SHP77 treated with DMSO at 0.1 percent for 48 hours (cell line): ENCODE data around the gene HDAC7.
"Not testable (repeated sequence)": the region's sequence is repeated elsewhere in the genome, so short reads cannot be mapped to it uniquely, and the experiment has no call there.

Experiments used
- DNase-seq: peaks from one replicate; lab custom pipeline; 2025; lab: John Stamatoyannopoulos, UW

The HDAC7 gene

DNA sequence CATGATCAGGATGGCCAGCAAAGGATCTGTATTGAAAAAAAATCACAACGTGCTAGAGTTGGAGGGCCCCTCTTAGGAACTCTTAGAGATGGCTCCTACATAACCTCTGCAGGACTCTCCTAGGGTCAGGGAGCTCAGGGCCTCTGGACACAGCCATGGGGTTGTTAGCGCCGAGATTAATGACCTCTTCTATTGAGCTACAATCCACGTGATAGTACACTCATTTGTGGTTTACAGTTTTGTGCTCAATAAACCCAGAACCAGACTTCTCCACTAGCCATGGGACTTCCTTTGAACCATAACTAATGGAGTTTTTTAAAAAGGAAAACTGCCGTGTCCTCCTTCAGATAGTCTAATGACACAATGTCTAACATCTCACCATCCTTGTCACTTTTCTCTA, 29.6 kb upstream of the HDAC7 start:
- DNase-seq = no peak

DNA sequence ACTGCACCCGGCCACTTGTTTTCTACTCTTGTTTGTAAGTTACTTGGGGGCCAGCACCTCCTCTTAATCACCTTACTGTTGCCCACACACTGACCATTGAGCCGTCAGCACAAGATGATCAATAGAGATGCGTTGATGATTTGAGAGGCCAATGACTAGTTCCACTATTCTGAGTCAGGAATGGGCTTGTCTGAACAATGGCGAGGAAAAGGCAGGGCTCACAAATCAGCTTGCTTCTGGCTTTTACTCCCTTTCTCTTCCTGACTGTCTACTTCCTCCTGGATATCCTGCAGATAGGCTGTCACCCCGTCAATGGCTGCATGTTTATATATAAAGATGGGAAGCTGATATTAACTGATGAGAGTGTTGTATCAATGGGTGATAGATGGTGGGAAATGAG, 29.1 kb upstream of the HDAC7 start:
- DNase-seq = no peak

DNA sequence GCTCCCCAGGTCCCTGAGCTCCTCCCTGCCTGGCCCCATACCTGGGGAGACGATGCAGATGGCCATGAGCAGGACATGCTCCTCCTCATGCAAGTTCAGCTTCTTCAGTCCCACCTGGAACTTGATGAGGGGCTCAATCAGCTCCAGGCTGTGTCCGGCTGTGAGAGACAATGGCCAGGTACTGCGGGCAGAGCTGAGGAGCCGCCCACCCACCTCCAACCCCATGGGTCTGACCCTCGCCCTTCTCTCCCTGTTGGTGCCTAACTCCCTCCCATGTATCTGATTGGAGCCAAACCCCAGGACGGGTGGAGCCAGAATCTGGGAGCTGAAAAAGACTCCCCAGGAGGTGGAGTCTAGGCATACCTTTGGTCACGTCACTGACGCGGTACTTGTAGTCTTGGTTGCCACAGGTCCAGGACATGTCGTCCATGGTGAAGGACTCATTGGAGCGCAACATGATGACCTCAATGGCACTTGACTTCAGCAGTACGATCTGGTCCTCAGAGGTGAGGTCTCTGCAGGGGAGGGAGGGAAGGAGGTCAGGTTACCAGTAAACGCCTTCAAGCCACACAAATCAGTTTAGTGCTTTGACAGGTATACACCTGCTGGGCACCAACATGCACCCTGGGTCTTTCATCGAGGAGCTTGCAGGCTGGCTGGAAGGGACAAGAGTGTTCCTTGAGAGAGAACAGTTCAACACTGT, 26.7 kb upstream of the HDAC7 start:
- no peak for DNase-seq

DNA sequence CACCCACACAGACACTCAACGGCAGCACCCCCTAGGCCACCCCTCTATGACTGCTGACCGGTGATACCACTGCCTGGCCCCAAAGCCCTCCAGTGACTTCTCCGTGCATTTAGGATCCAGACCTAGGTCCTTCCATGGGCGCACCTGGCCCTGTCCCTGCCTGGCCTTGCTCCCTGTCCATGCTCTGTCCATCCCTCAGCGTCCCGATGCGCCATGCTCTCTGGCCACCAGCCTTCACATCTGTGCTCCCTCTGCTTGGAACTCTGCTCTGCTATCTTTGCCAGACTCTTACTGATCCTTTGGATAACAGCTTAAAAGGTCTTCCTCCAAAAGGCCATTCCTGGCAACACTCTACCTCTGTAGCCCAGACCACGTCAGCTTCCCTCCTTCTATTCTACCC, 25.4 kb upstream of the HDAC7 start:
- DNase-seq = no peak

DNA sequence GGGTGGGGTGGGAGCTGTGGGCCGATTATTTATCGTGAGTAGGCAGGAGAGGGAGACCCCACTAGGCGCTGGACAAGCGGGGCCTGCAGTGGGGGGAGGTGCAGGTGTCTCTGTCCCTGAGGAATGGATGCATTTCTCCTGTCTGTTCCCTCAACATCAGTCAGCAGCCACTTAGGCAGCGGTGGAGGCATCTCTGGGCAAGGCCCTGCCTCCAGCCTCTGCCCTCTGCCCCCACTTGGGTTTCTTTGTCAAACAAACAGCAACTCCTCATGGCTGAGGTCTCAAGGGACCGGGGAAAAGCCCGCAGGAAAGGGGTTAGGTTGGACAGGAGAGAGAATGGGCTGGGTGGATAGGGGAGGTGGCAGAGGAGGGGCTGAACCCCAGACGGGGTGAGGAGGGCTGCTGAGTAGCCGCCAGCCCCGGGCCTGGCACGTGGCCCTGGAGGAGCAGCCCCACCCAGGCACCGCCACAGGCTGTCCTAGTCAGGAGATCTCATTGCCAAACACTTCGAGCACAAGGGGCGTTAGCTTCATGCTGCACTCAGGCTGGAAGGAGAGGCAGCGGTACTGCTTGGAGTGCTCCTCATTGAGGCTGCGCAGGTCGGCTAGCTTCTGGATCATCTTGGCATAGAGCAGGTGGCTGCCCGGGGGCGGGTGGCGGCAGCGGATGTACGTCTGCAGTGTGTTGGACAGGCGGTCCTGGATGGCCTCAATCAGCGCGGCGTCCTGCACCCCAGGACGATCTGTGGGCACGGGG, 24.7 kb upstream of the HDAC7 start:
- DNase-seq = no peak

DNA sequence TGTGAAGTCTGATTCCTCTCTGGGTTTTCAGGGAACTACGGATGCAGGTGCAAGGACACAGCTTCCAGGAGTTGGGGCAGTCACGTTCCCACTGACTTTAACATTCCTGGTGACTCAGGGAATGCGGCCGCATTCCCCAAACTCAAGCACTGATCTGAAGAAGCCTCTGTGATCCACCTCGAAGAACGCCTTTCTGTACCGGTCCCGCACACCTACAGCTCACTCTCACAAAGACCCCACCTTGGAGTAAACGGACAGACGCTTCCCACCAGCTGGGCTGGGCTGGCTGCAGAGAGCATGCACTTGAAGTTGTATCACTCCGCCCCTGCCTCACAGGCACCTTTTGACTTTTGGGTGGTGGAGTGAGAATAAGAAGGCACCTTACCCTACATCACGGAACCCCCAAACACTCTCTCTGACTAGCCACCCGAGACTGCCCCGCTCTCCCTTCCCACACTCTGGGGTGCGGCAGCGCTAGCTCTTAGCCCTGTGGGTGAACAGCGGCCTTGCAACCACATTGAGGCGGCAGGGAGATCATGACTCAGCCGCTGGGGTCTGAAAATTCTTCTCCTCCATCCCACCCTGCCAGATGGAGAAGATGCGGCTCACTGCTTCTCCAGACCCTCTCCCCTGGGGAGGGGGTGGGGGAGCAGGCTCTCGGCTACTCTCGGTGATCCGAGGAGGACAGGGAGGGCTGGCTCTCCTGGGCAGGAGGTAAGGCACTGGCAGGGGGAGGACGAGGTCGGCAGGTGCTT, 23.7 kb upstream of the HDAC7 start:
- DNase-seq = no peak

- not testable (repeated sequence) for DNase-seq
Measured at GRCh38 chr12:47842543-47842942, 22.8 kb upstream of the HDAC7 start.

GRCh38 chr12:47841910-47842309, 22.2 kb upstream of the HDAC7 start:
- DNase-seq = no peak

DNA sequence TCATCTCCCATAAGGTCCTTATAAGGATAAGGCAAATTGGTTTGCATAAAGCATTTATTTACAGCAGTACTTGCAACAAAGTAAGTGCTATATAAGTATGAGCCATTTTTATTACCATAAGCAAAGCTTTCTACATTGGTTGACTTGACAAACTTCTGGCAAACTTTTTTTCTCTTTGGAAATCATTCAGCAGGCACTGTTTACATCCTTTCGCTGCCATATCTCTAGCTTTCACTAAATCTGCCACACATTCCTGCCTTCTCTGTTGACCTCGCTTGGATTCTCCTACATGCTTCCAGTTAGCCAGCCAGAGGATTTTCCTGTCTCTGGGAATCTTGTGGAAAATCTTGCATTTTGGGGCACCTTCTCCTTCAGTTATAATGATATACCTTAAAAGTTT, 21.8 kb upstream of the HDAC7 start:
- DNase-seq = no peak

DNA sequence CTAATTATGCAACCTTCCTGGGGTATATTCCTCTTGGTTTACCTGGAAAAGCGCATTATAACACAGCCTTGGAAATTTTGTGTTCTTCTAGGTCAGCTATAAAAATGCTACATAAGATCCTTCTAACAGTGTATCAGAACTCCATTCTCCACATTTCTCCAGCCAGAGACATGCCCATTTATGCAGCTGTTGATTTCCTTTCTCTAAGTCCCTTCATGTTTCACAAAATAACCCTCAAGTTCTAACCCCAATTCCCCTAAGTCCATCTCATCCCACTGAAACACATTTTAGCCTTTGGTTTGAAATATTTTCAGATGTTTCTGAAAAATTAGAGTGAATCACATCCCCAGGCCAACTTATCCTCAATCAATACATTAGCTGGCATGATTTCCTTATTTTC, 20.9 kb upstream of the HDAC7 start:
- no peak for DNase-seq

DNA sequence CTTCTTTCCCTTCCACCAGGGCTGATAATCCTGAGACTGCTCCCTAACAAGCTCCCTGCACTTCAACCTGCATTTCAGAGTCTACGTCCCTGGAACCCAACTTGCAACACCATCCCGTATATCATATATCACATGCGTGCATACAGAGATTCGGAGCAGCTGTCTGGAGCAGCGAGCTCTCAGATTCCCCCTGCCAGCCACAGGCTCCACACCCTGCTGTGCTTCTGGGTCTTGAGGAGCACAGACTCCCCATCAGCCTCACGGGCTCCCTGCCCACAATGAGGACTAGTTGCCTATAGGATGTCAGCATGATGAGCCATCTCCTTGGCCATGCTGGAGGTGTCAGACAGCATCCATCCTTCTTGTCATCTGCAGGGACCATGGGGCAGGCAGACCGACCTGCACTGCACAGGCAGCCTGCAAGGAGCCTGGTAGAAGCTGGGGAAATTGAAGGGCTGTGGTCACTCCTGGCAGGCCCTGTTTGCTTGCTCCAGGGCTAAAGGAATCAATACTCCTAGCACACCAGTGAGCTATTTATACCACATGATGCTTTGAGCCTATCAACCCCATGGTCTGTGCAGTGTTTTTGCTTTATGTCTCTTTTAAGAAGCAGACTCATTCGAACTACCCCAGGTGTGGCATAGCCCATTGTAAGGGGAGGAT, 19.6 kb upstream of the HDAC7 start:
- DNase-seq = no peak

- DNase-seq = no peak
Measured at GRCh38 chr12:47838286-47838931, 18.7 kb upstream of the HDAC7 start.

DNA sequence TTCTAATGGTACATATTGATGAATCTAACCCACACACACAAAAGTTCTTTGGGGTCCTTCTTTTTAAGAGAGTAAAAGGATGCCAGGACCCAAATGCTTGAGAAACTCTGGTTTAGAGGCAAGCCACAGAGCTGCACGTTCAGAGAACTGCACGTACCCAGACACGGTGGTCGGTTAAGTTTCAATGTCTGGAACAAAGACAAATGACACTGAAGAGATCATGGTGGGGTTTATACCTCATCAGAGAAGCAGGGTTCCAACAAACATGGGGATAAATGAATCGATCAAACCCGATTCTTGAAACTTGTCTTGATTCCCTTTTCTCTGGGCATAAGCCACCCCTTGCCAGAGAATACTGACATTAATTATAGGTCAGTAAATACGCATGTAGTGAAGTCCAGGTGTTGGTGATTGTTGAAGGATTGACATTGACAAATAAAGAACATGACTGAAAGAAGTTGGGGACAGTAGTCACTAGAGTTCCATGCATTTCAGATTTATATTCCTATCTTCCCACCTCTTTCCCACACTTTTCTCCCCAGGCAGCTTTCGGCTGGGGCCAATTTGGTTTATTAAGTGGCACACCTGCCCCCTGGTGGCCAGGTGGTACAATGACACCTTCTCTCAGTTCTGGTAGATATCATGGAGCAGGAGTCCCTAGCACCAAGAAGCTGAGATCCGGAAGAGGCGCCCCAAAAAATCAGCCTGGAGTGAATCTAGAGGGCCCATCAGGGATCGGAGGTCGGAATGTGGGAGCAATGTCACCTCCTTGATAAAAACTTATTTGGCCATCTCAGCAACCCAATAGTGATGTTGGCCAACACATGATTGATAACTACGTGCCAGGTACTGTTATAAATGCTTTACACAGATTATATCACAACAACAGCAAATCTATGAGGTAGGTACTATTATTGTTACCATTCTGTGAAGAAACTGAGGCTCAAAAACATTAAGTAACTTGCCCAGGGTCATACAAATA, 17.8 kb upstream of the HDAC7 start:
- peak; percentile 30 for DNase-seq

DNA sequence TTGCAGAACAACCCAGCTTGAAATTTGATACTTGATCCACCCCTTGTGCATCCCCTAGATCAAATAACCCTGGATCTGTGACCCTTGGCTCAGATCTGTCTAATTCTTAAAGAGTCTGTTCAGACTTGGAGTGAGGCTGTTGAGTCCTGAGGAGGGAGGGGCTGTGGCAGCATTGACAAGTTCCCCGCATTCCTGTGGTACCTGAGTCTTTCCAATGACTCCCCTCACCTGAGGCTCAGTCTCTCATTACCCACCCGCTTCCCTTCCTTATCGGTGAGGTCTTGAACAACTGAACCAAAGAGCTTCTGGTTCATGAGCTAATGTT, 16.1 kb upstream of the HDAC7 start:
- no peak for DNase-seq

DNA sequence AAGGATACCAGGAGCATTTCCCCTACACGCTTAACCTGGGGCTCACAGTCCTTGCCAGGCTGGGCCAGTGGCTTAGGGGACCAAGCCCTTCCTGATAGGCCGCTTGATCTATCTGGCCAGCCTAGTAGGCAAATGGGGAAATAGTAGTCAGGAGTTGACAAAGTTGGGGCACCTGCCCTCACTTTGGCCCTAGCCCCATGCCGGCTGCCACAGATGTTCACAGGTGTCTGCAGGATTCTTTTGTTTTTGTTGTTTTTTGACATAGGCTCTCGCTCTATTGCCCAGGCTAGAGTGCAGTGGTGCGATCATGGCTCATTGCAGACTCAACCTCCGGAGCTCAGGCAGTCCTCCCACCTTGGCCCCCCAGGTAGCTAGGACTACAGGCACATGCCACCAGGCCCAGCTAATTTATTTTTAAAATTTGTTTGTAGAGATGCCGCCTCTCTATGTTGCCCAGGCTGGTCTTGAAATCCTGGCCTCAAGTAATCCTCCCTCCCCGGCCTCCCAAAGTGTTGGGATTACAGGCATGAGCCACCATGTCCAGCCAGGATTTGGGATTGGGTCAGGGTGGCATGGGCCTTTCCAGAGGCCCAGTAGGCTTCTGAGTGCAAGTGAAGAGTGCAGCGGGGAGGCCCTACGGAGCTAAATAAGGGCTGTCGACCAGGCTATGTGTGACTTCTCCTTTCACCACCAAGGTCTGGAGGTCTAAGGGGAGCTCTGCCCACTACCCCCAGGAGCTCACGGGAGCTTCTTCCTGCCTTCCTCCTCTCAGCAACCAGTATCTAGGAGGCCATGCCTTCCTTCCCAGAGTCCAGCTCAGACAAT, 15.5 kb upstream of the HDAC7 start:
- no peak for DNase-seq

DNA sequence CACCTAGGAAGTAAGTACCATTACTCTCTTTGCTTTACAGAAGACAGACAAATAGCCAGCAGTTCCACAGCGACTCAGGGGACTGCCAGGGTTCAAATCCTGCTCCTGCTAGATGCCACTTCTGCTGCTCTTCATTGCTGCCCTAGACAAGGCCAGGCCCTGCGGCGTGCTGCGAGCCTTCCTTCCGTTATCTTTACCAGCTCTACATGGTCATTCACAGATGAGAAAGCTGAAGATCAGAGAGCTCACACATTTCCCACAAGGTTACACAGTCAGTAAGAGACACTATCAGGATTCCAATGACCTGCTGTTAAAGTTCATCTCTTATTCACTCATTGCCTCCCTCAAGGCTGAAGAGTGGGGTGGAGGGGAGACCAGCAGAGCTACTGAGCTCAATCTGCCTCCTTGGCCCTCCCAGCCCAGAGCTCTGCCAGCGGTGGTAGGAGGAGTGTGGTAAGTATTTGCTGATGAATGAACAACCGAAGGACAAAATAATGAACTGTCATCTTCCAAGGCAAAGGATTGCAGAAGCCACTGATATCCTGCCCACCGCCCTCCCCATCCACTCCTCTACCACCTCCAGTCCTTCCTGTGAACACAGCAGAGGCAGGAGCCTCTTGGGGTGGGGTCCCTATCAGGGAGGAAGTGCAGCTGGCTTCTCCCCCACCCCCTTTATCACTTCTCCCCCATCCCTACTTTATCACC, 14.6 kb upstream of the HDAC7 start:
- DNase-seq = no peak

GRCh38 chr12:47833591-47834012, 13.9 kb upstream of the HDAC7 start:
- no peak for DNase-seq

- no peak for DNase-seq
Measured at GRCh38 chr12:47832263-47832933, 12.7 kb upstream of the HDAC7 start.

DNA sequence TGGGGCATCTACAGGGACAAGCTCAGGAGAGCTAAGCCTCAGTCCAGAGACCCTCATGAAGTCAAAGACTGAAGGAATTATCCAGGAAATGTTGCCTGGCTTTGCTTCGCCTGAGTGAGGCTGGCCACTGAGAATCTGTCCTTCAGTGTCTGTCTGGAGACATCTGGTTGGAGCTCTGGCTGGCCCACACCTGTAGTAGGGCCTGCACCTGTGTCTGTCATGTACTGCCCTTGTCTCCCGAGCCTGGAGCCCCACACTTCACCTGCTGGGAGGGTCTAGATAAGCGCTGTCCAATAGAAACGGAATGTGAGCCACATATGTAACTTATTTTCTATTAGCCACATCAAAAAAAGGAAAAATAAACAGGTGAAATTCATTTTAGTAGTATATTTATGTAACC, 9.9 kb upstream of the HDAC7 start:
- DNase-seq = no peak
